WTC11 (cell line): ENCODE data around the gene GH1. TPM values are rescaled to one million over a fixed set of nuclear protein-coding genes. Genes with fewer than 3 reads are reported as not detected.

Experiments used
- ATAC-seq: fragments of 200-7000 bp; cut with Tn5 transposase; 2 replicates; pipeline ENCODE4 v1.10.0; 2021; ENCODE audit warnings: mild to moderate bottlenecking, moderate library complexity
- CTCF ChIA-PET: fragments of 300-600 bp; sonication (Branson Sonifier 250); formaldehyde crosslinking; loops from one replicate; lab custom pipeline; 2021; ENCODE audit warnings: antibody characterized with exemption; lab: Charles Lee
- POLR2A ChIA-PET: fragments of 350-600 bp; sonication (Branson Sonifier 250); formaldehyde crosslinking; loops from one replicate; lab custom pipeline; 2021; ENCODE audit warnings: antibody characterized with exemption; lab: Charles Lee
- DNase-seq: peaks from one replicate; pipeline ENCODE4 v3.0.0; 2021; ENCODE audit warnings: low spot score
- H3K27ac Mint-ChIP-seq: 2 replicates; pipeline ENCODE4 v1.8.0; 2021; ENCODE audit warnings: mixed read lengths
- H3K27me3 Mint-ChIP-seq: 2 replicates; pipeline ENCODE4 v1.8.0; 2021; ENCODE audit warnings: low read depth, mild to moderate bottlenecking, moderate library complexity, mixed read lengths
- H3K36me3 Mint-ChIP-seq: 2 replicates; pipeline ENCODE4 v1.8.0; 2021; ENCODE audit warnings: mixed read lengths
- H3K4me1 Mint-ChIP-seq: 2 replicates; pipeline ENCODE4 v1.8.0; 2022; ENCODE audit warnings: mixed read lengths
- H3K4me3 Mint-ChIP-seq: 2 replicates; pipeline ENCODE4 v1.8.0; 2021; ENCODE audit warnings: mild to moderate bottlenecking, moderate library complexity, mixed read lengths
- H3K9me3 Mint-ChIP-seq: 2 replicates; pipeline ENCODE4 v1.8.0; 2021; ENCODE audit warnings: mixed read lengths
- ATF2 ChIP-seq: sonication (generic); formaldehyde crosslinking; IDR thresholded peaks from 2 replicates; pipeline ENCODE4 v1.8.1; 2022; ENCODE audit warnings: low read depth, missing genetic modification reagents, borderline replicate concordance
- ATF6 ChIP-seq: sonication (generic); formaldehyde crosslinking; IDR thresholded peaks from 2 replicates; pipeline ENCODE4 v1.8.1; 2023; ENCODE audit warnings: mild to moderate bottlenecking, missing genetic modification reagents
- CDX4 ChIP-seq: fragments of 250-450 bp; sonication (Bioruptor Pico); IDR thresholded peaks from 2 replicates; pipeline ENCODE4 v1.9.0; 2021; ENCODE audit warnings: moderate library complexity, mild to moderate bottlenecking, inconsistent platforms, borderline replicate concordance
- E2F5 ChIP-seq: sonication (generic); formaldehyde crosslinking; IDR thresholded peaks from 2 replicates; pipeline ENCODE4 v1.8.1; 2022; ENCODE audit warnings: mild to moderate bottlenecking, moderate library complexity, missing genetic modification reagents
- ERG ChIP-seq: fragments of 250-450 bp; sonication (Bioruptor Pico); IDR thresholded peaks from 2 replicates; pipeline ENCODE4 v1.8.0; 2021; ENCODE audit warnings: mild to moderate bottlenecking
- FOXK1 ChIP-seq: sonication (generic); formaldehyde crosslinking; IDR thresholded peaks from 2 replicates; pipeline ENCODE4 v1.8.0; 2022; ENCODE audit warnings: mild to moderate bottlenecking, moderate library complexity, missing genetic modification reagents
- FOXP4 ChIP-seq: sonication (generic); formaldehyde crosslinking; IDR thresholded peaks from 2 replicates; pipeline ENCODE4 v1.8.0; 2022; ENCODE audit warnings: mild to moderate bottlenecking, missing genetic modification reagents
- GABPB1 ChIP-seq: sonication (generic); formaldehyde crosslinking; IDR thresholded peaks from 2 replicates; pipeline ENCODE4 v1.8.1; 2023; ENCODE audit warnings: mild to moderate bottlenecking, missing genetic modification reagents
- GTF2I ChIP-seq: fragments of 250-450 bp; sonication (Bioruptor Pico); conservative IDR thresholded peaks from 2 replicates; pipeline ENCODE4 v1.4.0; 2021; ENCODE audit warnings: mild to moderate bottlenecking
- IRF2 ChIP-seq: sonication (generic); formaldehyde crosslinking; IDR thresholded peaks from 2 replicates; pipeline ENCODE4 v1.8.0; 2022; ENCODE audit warnings: low read depth, missing genetic modification reagents, borderline replicate concordance
- NFE2L1 ChIP-seq: sonication (generic); formaldehyde crosslinking; IDR thresholded peaks from 2 replicates; pipeline ENCODE4 v1.8.1; 2023; ENCODE audit warnings: missing genetic modification reagents
- NR1H2 ChIP-seq: sonication (generic); formaldehyde crosslinking; IDR thresholded peaks from 2 replicates; pipeline ENCODE4 v1.9.0; 2021; ENCODE audit warnings: mild to moderate bottlenecking, moderate library complexity, missing genetic modification reagents
- OVOL2 ChIP-seq: fragments of 250-450 bp; sonication (Bioruptor Pico); IDR thresholded peaks from 2 replicates; pipeline ENCODE4 v1.9.0; 2021; ENCODE audit warnings: mild to moderate bottlenecking, borderline replicate concordance
- SMAD3 ChIP-seq: sonication (generic); formaldehyde crosslinking; IDR thresholded peaks from 2 replicates; pipeline ENCODE4 v1.8.0; 2022; ENCODE audit warnings: missing genetic modification reagents, mild to moderate bottlenecking, borderline replicate concordance
- TP53 ChIP-seq: sonication (generic); formaldehyde crosslinking; IDR thresholded peaks from 2 replicates; pipeline ENCODE4 v1.8.1; 2023; ENCODE audit warnings: mild to moderate bottlenecking, missing genetic modification reagents
- ZNF121 ChIP-seq: sonication (generic); formaldehyde crosslinking; IDR thresholded peaks from 2 replicates; pipeline ENCODE4 v1.8.0; 2023; ENCODE audit warnings: missing genetic modification reagents
- ZNF232 ChIP-seq: sonication (generic); formaldehyde crosslinking; IDR thresholded peaks from 2 replicates; pipeline ENCODE4 v1.8.0; 2022; ENCODE audit warnings: mild to moderate bottlenecking, missing genetic modification reagents
- ZNF281 ChIP-seq: sonication (generic); formaldehyde crosslinking; IDR thresholded peaks from 2 replicates; pipeline ENCODE4 v1.8.0; 2023; ENCODE audit warnings: mild to moderate bottlenecking, missing genetic modification reagents
- ZNF423 ChIP-seq: fragments of 250-450 bp; sonication (Bioruptor Pico); IDR thresholded peaks from 2 replicates; pipeline ENCODE4 v2.1.2; 2022; ENCODE audit warnings: mild to moderate bottlenecking, moderate library complexity
- ZNF425 ChIP-seq: fragments of 250-450 bp; sonication (Bioruptor Pico); conservative IDR thresholded peaks from 2 replicates; pipeline ENCODE4 v1.9.0; 2021; ENCODE audit warnings: mild to moderate bottlenecking
- total RNA-seq: library from RNA; stranded (reverse); gene quantifications from 3 replicates; pipeline ENCODE4 v1.2.3, GENCODE V29; 2021

GH1 gene
- total RNA-seq, 1 experiment from 2014 or later, result not detected

- ATAC-seq (no peak), DNase-seq (no peak)
- Mint-ChIP-seq H3K4me3 (no peak overlapping the region), H3K4me1 (peaks cover 22% of the 10 kb centered on the region), H3K27ac (no peak overlapping the region), H3K36me3 (no peaks in the 10 kb centered on the region), H3K27me3 (no peaks in the 10 kb centered on the region; the same call in 1 of the 2 replicates), H3K9me3 (no peaks in the 10 kb centered on the region)
- ChIA-PET POLR2A (no interaction called here), CTCF (interaction anchor here (1.0 to 6.3 kb wide), 6 partner anchors 13 to 349 kb away, joined by 3 to 87 read pairs (median 16); partner anchors contain the start of genes CSHL1 and GH1)
- no peak for TF ChIP-seq ATF2 (CRISPR knock-in tag)
- no peak for TF ChIP-seq TP53 (CRISPR knock-in tag)
- TF ChIP-seq NR1H2 (CRISPR knock-in tag), result no peak
- TF ChIP-seq E2F5, result no peak
- TF ChIP-seq GABPB1 (CRISPR knock-in tag), result no peak
- no peak for TF ChIP-seq ZNF425 (CRISPR knock-in tag)
- no peak for TF ChIP-seq ZNF423 (CRISPR knock-in tag)
- no peak for TF ChIP-seq FOXK1 (CRISPR knock-in tag)
- no peak for TF ChIP-seq ATF6 (CRISPR knock-in tag)
- no peak for TF ChIP-seq ERG
- TF ChIP-seq FOXP4 (CRISPR knock-in tag), result no peak
- TF ChIP-seq CDX4, result no peak
- TF ChIP-seq GTF2I (CRISPR knock-in tag), result no peak
- no peak for TF ChIP-seq ZNF121 (CRISPR knock-in tag)
- no peak for TF ChIP-seq IRF2 (CRISPR knock-in tag)
- no peak for TF ChIP-seq OVOL2 (CRISPR knock-in tag)
- no peak for TF ChIP-seq ZNF232
- TF ChIP-seq ZNF281 (CRISPR knock-in tag), result no peak
- TF ChIP-seq SMAD3 (CRISPR knock-in tag), result no peak
- no peak for TF ChIP-seq NFE2L1
Measured at GRCh38 chr17:63933598-63933997, 15.0 kb upstream of the GH1 start.
